Measurements from ENCODE around the gene NXPH4. TPM values are rescaled to one million over a fixed set of nuclear protein-coding genes. Genes with fewer than 3 reads are reported as not detected.

Gene NXPH4
- total RNA-seq, 1 donor from 2014 or later: not detected

GRCh38 chr12:57190037-57190436, 26.6 kb upstream of the NXPH4 start:
- Histone ChIP-seq H3K27me3 (ENCODE audit: low read depth) (no peaks in the 10 kb centered on the region), H3K4me3 (no peak overlapping the region), H3K27ac (no peak overlapping the region), H3K4me1 (peaks cover 10% of the 10 kb centered on the region), H3K9me3 (no peaks in the 10 kb centered on the region), H3K36me3 (peaks cover 93% of the 10 kb centered on the region)
- no peak for TF ChIP-seq CTCF (IDR thresholded peaks at IDR 0.05)
- DNase-seq (peak; percentile 67), ATAC-seq (peak; percentile 53 to 73)
- intact Hi-C loops (cut with DNase I): no loop called here

- Histone ChIP-seq H3K4me1 (peaks cover 10% of the 10 kb centered on the region), H3K27me3 (ENCODE audit: low read depth) (no peaks in the 10 kb centered on the region), H3K36me3 (peaks cover 93% of the 10 kb centered on the region), H3K9me3 (no peaks in the 10 kb centered on the region), H3K27ac (no peak overlapping the region), H3K4me3 (no peak overlapping the region)
- no peak for TF ChIP-seq CTCF (IDR thresholded peaks at IDR 0.05)
- intact Hi-C loops (cut with DNase I): no loop called here
- DNase-seq: no peak
- ATAC-seq: no peak
These were observed 25.8 kb upstream of the NXPH4 start for GRCh38 chr12:57190821-57191220.

- Histone ChIP-seq H3K9me3 (no peaks in the 10 kb centered on the region), H3K27me3 (ENCODE audit: low read depth) (no peaks in the 10 kb centered on the region), H3K4me3 (no peak overlapping the region), H3K36me3 (peaks cover 93% of the 10 kb centered on the region), H3K27ac (no peak overlapping the region), H3K4me1 (peaks cover 10% of the 10 kb centered on the region)
- ATAC-seq (no peak), DNase-seq (no peak)
- intact Hi-C loops (cut with DNase I): no loop called here
- no peak for TF ChIP-seq CTCF (IDR thresholded peaks at IDR 0.05)
These were observed 25.2 kb upstream of the NXPH4 start for GRCh38 chr12:57191410-57191809.

- Histone ChIP-seq H3K36me3 (peaks cover 93% of the 10 kb centered on the region), H3K27me3 (ENCODE audit: low read depth) (no peaks in the 10 kb centered on the region), H3K4me3 (no peak overlapping the region), H3K27ac (no peak overlapping the region), H3K9me3 (no peaks in the 10 kb centered on the region), H3K4me1 (peaks cover 10% of the 10 kb centered on the region)
- TF ChIP-seq CTCF (IDR thresholded peaks at IDR 0.05): no peak
- no peak for ATAC-seq
- intact Hi-C loops (cut with DNase I): no loop called here
- no peak for DNase-seq
These were observed 23.7 kb upstream of the NXPH4 start for GRCh38 chr12:57192920-57193319.

- no peak overlapping the region for H3K27ac ChIP-seq
- H3K36me3 ChIP-seq: peaks cover 93% of the 10 kb centered on the region
- DNase-seq: no peak
- no peaks in the 10 kb centered on the region for H3K9me3 ChIP-seq
- H3K27me3 ChIP-seq (ENCODE audit: low read depth): no peaks in the 10 kb centered on the region
- no peak for TF ChIP-seq CTCF (IDR thresholded peaks at IDR 0.05)
- intact Hi-C loops (cut with DNase I): no loop called here
- H3K4me3 ChIP-seq: no peak overlapping the region
- peaks cover 10% of the 10 kb centered on the region for H3K4me1 ChIP-seq
- ATAC-seq: no peak
These were observed 22.8 kb upstream of the NXPH4 start for GRCh38 chr12:57193706-57194245.

GRCh38 chr12:57194253-57194652, 22.3 kb upstream of the NXPH4 start:
- Histone ChIP-seq H3K9me3 (no peaks in the 10 kb centered on the region), H3K27ac (no peak overlapping the region), H3K36me3 (peaks cover 93% of the 10 kb centered on the region), H3K4me1 (peaks cover 10% of the 10 kb centered on the region), H3K27me3 (ENCODE audit: low read depth) (no peaks in the 10 kb centered on the region), H3K4me3 (no peak overlapping the region)
- no peak for ATAC-seq
- no peak for DNase-seq
- no peak for TF ChIP-seq CTCF (IDR thresholded peaks at IDR 0.05)
- intact Hi-C loops (cut with DNase I): no loop called here
